ENCODE results near the gene FAU. TPM values are rescaled to one million over a fixed set of nuclear protein-coding genes. Genes with fewer than 3 reads are reported as not detected.

Gene FAU
- total and polyA plus RNA-seq, 4 donors: 334 to 1,580 (median 978) TPM

- WGBS, 2 donors: 21 to 23% methylated on average over 14 of the region's 14 CpGs
- DNase-seq: peak; percentile 29 to 54 (median 41)
- H3K9me3 ChIP-seq (ENCODE audit: control insufficient read depth in 4 of 4, insufficient read depth in 3 of 4, low read length in 3 of 4): no peaks in the 10 kb centered on the region
- H3K27me3 ChIP-seq (ENCODE audit: control insufficient read depth in 3 of 3, insufficient read depth in 3 of 3, low read length in 2 of 3): peaks cover 0 to 3% (median 0%) of the 10 kb centered on the region in 3 donors
- H3K4me1 ChIP-seq (ENCODE audit: control insufficient read depth in 5 of 5, insufficient read depth in 5 of 5, low read length in 5 of 5): peaks cover 3 to 37% (median 9%) of the 10 kb centered on the region in 5 donors
- H3K9ac ChIP-seq (ENCODE audit: insufficient read depth in 1 of 2, low read length in 2 of 2): no peak overlapping the region
- peaks cover 6 to 17% (median 12%) of the 10 kb centered on the region in 4 donors for H3K36me3 ChIP-seq (ENCODE audit: control insufficient read depth in 4 of 4, insufficient read depth in 4 of 4, low read length in 4 of 4)
- TF ChIP-seq, protein P1, sequence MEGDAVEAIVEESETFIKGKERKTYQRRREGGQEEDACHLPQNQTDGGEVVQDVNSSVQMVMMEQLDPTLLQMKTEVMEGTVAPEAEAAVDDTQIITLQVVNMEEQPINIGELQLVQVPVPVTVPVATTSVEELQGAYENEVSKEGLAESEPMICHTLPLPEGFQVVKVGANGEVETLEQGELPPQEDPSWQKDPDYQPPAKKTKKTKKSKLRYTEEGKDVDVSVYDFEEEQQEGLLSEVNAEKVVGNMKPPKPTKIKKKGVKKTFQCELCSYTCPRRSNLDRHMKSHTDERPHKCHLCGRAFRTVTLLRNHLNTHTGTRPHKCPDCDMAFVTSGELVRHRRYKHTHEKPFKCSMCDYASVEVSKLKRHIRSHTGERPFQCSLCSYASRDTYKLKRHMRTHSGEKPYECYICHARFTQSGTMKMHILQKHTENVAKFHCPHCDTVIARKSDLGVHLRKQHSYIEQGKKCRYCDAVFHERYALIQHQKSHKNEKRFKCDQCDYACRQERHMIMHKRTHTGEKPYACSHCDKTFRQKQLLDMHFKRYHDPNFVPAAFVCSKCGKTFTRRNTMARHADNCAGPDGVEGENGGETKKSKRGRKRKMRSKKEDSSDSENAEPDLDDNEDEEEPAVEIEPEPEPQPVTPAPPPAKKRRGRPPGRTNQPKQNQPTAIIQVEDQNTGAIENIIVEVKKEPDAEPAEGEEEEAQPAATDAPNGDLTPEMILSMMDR (IDR thresholded peaks at IDR 0.05; ENCODE audit: control extremely low read depth, extremely low read depth): no peak
- ATAC-seq (ENCODE audit: insufficient read depth, low FRiP score): no peak
- H3K27ac ChIP-seq (ENCODE audit: low read depth in 1 of 2, low read length in 1 of 2): peak overlapping the region in 1 of 2 donors; percentile 77
- H3K4me3 ChIP-seq: no peak overlapping the region
Measured at GRCh38 chr11:65113361-65113756, 8.6 kb downstream of the FAU start.

DNA sequence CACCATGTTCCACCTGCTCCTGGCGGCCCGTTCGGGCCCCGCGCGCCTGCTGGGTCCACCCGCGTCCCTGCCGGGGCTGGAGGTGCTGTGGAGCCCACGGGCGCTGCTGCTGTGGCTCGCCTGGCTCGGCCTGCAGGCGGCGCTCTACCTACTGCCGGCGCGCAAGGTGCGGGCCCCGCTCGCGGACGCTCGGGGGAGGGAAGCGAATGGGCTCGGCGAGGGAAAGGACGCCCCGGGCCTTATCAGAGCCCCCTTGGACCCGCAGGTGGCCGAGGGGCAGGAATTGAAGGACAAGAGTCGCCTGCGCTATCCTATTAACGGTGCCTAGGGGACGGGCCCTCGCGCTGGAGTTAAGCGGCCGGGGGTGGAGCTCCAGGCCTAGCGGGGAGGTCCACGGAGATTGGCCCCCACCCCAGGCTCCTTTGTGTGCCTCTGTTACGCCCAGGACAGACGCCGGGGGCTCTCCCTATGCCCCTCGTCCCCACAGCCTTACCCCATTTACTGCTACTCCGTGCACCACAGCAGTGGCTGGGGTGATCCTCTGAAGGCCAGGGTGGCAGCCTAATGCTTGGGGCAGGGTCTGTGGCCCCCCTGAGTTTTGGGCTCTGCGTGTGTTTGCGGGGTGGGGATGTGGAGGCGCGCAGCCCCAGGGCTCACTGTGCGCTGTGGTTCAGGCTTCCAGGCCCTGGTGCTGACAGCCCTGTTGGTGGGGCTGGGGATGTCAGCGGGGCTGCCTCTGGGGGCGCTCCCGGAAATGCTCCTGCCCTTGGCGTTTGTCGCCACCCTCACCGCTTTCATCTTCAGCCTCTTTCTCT is 9.2 kb downstream of the FAU start:
- peak in 2 of 3 donors; percentile 33 to 58 for DNase-seq
- peaks cover 0 to 37% (median 9%) of the 10 kb centered on the region in 5 donors for H3K4me1 ChIP-seq (ENCODE audit: control insufficient read depth in 5 of 5, insufficient read depth in 5 of 5, low read length in 5 of 5)

DNA sequence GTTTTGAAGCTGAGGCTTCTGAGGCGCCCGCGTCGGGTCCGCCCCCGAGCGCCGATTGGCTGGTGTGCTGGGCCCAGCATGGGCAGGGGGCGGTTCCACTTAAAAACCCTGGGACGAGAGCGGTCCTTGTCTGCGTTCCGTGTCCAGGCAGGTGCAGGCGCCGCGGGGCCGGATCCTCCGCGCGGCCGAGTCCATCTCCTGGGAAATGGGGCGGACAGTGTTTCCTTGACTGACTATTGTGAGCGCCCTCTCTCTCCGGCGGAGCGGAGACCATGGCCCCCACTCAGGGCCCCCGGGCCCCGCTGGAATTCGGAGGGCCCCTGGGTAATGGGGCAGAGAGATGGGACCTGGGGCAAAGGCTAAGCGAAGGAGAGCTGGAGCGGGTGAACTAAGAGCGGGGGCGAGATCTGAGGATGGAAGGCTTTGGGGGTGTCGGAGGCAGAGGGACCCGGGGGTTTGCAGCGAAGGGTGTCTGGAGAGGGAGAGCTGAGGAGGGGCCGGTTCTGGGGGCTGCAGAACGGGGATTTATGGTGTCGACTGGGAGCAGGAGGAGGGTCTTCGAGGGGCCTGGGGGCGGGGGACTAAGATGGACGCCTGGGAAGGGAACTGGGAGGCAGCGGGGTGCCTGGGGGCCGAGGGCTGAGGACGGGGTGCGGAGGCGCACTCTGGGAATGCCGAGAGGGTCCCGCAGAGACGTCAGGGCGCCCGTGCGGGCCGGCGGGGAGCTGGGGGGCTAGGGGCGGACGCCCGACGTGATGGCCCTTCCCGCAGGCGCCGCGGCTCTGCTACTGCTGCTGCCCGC is 10.0 kb downstream of the FAU start, which contains the start of gene TM7SF2:
TSS of gene TM7SF2 (plus strand) at position 129 of the 802 bp plus-strand sequence. CDS start at position 273, 144 bp downstream.
- H3K36me3 ChIP-seq (ENCODE audit: control insufficient read depth in 4 of 4, insufficient read depth in 4 of 4, low read length in 4 of 4): peaks cover 8 to 27% (median 10%) of the 10 kb centered on the region in 4 donors
- peak within 1 kb of the TSS; percentile 36 for H3K4me3 ChIP-seq
- no peaks in the 10 kb centered on the region for H3K9me3 ChIP-seq (ENCODE audit: control insufficient read depth in 4 of 4, insufficient read depth in 3 of 4, low read length in 3 of 4)
- peak within 1 kb of the TSS; percentile 55 to 77 for H3K27ac ChIP-seq (ENCODE audit: low read depth in 1 of 2, low read length in 1 of 2)
- ATAC-seq (ENCODE audit: insufficient read depth, low FRiP score): peak; percentile 85
- peaks cover 0 to 3% (median 0%) of the 10 kb centered on the region in 3 donors for H3K27me3 ChIP-seq (ENCODE audit: control insufficient read depth in 3 of 3, insufficient read depth in 3 of 3, low read length in 2 of 3)
- peaks cover 0 to 36% (median 9%) of the 10 kb centered on the region in 5 donors for H3K4me1 ChIP-seq (ENCODE audit: control insufficient read depth in 5 of 5, insufficient read depth in 5 of 5, low read length in 5 of 5)
- WGBS, 2 donors: 1% methylated on average over 57 to 64 of the region's 64 CpGs
- no peak within 1 kb of the TSS for H3K9ac ChIP-seq (ENCODE audit: insufficient read depth in 1 of 2, low read length in 2 of 2)
- peak; percentile 85 to 91 (median 89) for DNase-seq
- TF ChIP-seq, protein P1 (IDR thresholded peaks at IDR 0.05; ENCODE audit: control extremely low read depth, extremely low read depth): no peak

More for the DNA sequence above, 9.2 kb downstream of the FAU start:
- Histone ChIP-seq H3K4me3 (peak overlapping the region; percentile 36), H3K27ac (ENCODE audit: low read depth in 1 of 2, low read length in 1 of 2) (peak overlapping the region; percentile 15 to 77), H3K27me3 (ENCODE audit: control insufficient read depth in 3 of 3, insufficient read depth in 3 of 3, low read length in 2 of 3) (peaks cover 0 to 3% (median 0%) of the 10 kb centered on the region in 3 donors), H3K36me3 (ENCODE audit: control insufficient read depth in 4 of 4, insufficient read depth in 4 of 4, low read length in 4 of 4) (peaks cover 8 to 22% (median 10%) of the 10 kb centered on the region in 4 donors), H3K9me3 (ENCODE audit: control insufficient read depth in 4 of 4, insufficient read depth in 3 of 4, low read length in 3 of 4) (no peaks in the 10 kb centered on the region), H3K9ac (ENCODE audit: insufficient read depth in 1 of 2, low read length in 2 of 2) (no peak overlapping the region)
- TF ChIP-seq, protein P1 (IDR thresholded peaks at IDR 0.05; ENCODE audit: control extremely low read depth, extremely low read depth): peak; percentile 59
- WGBS, 2 donors: 2% methylated on average over 44 to 57 of the region's 57 CpGs
- ATAC-seq (ENCODE audit: insufficient read depth, low FRiP score): peak; percentile 50
